HG03432 (cell line): ENCODE results near the gene GABBR1.

Experiments
- ATAC-seq: cut with Tn5 transposase; IDR thresholded peaks from one replicate; pipeline ENCODE4 v1.9.1; 2021; ENCODE audit warnings: mild to moderate bottlenecking, moderate library complexity; ENCODE audit not compliant: unreplicated experiment

Gene GABBR1

GRCh38 chr6:29530671-29531310 is 102.2 kb downstream of the GABBR1 start:
- no peak for ATAC-seq

- no peak for ATAC-seq
These were observed 103.0 kb downstream of the GABBR1 start for GRCh38 chr6:29529956-29530355.

- ATAC-seq = no peak
These were observed 103.9 kb downstream of the GABBR1 start for GRCh38 chr6:29528988-29529560.

- no peak for ATAC-seq
These were observed 104.6 kb downstream of the GABBR1 start for GRCh38 chr6:29528300-29528931.

GRCh38 chr6:29527564-29527963 is 105.4 kb downstream of the GABBR1 start:
- ATAC-seq = no peak

- ATAC-seq = no peak
These were observed 105.9 kb downstream of the GABBR1 start for GRCh38 chr6:29527126-29527525.

GRCh38 chr6:29525311-29525639 is 107.7 kb downstream of the GABBR1 start:
- ATAC-seq = no peak

GRCh38 chr6:29524444-29525310 is 108.3 kb downstream of the GABBR1 start:
- no peak for ATAC-seq

- ATAC-seq = no peak
These were observed 108.9 kb downstream of the GABBR1 start for GRCh38 chr6:29524044-29524443.

GRCh38 chr6:29522227-29522626 is 110.8 kb downstream of the GABBR1 start:
- no peak for ATAC-seq

- ATAC-seq = no peak
These were observed 111.8 kb downstream of the GABBR1 start for GRCh38 chr6:29521006-29521680.

- no peak for ATAC-seq
These were observed 112.8 kb downstream of the GABBR1 start for GRCh38 chr6:29520232-29520631.

GRCh38 chr6:29519291-29520010 is 113.5 kb downstream of the GABBR1 start:
- no peak for ATAC-seq

- no peak for ATAC-seq
These were observed 115.1 kb downstream of the GABBR1 start for GRCh38 chr6:29517728-29518440.

GRCh38 chr6:29517245-29517644 is 115.7 kb downstream of the GABBR1 start:
- ATAC-seq = no peak

GRCh38 chr6:29516108-29516507 is 116.9 kb downstream of the GABBR1 start:
- ATAC-seq = peak; percentile 65

- no peak for ATAC-seq
These were observed 122.2 kb downstream of the GABBR1 start for GRCh38 chr6:29510746-29511300.

- ATAC-seq = no peak
These were observed 122.8 kb downstream of the GABBR1 start for GRCh38 chr6:29510202-29510601.
